Heart left ventricle (tissue), 13 donors: ENCODE results near the gene ERMP1.

Experiments used
- POLR2A ChIP-seq, 2 donors: fragments of 450-650 bp; IDR thresholded peaks; one replicate each; pipeline ENCODE4 v1.6.1; 2017; ENCODE audit warnings: antibody characterized with exemption in 2 of 2, mild to moderate bottlenecking in 2 of 2, moderate library complexity in 2 of 2
- TF ChIP-seq, protein P1 (sequence below), 12 donors: fragments of 200-600 bp; sonication (generic) in 4 of 12; IDR thresholded peaks; one replicate each; pipeline versions ENCODE4 v1.5.0 to v1.8.0; 2018 to 2022; ENCODE audit warnings: antibody characterized with exemption in 12 of 12, mild to moderate bottlenecking in 5 of 12
- donor health status: ischemic (EF 13 %, LVEDD 7.1; RV severe dilation, severe dysfunction).
- donor health status: DM: no; HTN: yes; CAD: no.
- donor health status: DM: no; HTN: no; CAD: no.
- donor health status: ischemic (EF 25% LVEDD 6.9; RV normal size, moderate dysfunction).
- donor health status: ischemic (EF 25% LVEDD 5.7; RV mildly dilated, moderate dysfunction).
- donor health status: ischemic (EF 35%, LVEDD 5.7; RV mildly dilated, moderate dysfunction).
- donor health status: nonischemic (EF 11% LVEDD 7.7; RV severe dilation, severe dysfunction).
- donor health status: DM: yes; HTN: yes; CAD: no.
- donor health status: PGD.
- donor health status: ischemic (EF 29% LVEDD 5.4; RV normal size, mild dysfunction).
- donor health status: nonischemic (EF 23%, LVEDD 6.1; RV moderate dilation, normal function).

DNA sequence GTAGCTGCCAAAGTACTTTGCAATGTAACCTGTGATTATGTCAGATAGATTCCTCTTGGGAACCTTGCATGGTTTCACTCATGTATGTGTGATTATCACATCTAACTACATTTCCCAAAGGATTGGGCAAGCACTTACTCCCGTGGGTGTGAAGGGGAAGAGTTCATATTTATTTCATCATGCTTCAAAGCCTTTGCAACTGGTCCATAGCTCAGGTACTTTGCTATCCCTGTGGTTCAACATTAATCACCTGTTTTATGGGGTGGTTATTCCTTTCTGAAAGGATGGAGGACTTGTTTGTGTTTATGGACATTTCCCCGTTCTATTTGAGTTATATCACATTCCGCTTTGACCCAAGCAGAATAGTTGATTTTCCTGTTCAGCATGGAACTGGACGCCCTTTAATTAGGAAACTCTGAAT, 13.6 kb upstream of the ERMP1 start:
- TF ChIP-seq, protein P1, sequence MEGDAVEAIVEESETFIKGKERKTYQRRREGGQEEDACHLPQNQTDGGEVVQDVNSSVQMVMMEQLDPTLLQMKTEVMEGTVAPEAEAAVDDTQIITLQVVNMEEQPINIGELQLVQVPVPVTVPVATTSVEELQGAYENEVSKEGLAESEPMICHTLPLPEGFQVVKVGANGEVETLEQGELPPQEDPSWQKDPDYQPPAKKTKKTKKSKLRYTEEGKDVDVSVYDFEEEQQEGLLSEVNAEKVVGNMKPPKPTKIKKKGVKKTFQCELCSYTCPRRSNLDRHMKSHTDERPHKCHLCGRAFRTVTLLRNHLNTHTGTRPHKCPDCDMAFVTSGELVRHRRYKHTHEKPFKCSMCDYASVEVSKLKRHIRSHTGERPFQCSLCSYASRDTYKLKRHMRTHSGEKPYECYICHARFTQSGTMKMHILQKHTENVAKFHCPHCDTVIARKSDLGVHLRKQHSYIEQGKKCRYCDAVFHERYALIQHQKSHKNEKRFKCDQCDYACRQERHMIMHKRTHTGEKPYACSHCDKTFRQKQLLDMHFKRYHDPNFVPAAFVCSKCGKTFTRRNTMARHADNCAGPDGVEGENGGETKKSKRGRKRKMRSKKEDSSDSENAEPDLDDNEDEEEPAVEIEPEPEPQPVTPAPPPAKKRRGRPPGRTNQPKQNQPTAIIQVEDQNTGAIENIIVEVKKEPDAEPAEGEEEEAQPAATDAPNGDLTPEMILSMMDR (IDR thresholded peaks at IDR 0.05) = no peak
- no peak for TF ChIP-seq POLR2A (IDR thresholded peaks at IDR 0.05)
